ENCODE measurements around the gene GPRIN2.
"Not testable (repeated sequence)": the region's sequence is repeated elsewhere in the genome, so short reads cannot be mapped to it uniquely, and the experiment has no call there.

- not testable (repeated sequence) for TF ChIP-seq POLR2A, POLR2AphosphoS5 (IDR thresholded peaks at IDR 0.05; ENCODE audit: low read depth, low read length)
These were observed 10.7 kb upstream of the GPRIN2 start for GRCh38 chr10:46567151-46567550.
